Thyroid gland (tissue), 4 donors: ENCODE results near the gene PTEN. TPM values are rescaled to one million over a fixed set of nuclear protein-coding genes. Genes with fewer than 3 reads are reported as not detected.
"Not testable (repeated sequence)": the region's sequence is repeated elsewhere in the genome, so short reads cannot be mapped to it uniquely, and the experiment has no call there.

ENCODE experiments used
- DNase-seq, 2 donors: peaks; one replicate each; pipeline ENCODE4 v3.0.0-alpha.2; 2019
- H3K27ac ChIP-seq, 3 donors: fragments of 200-600 bp; sonication (generic); 1 replicate in 2 of 3; 2 replicates in 1 of 3; pipeline ENCODE4 v1.5.1; 2016 to 2019; ENCODE audit warnings: mild to moderate bottlenecking in 1 of 3, moderate library complexity in 1 of 3
- H3K27me3 ChIP-seq: fragments of 200-600 bp; sonication (generic); one replicate; pipeline ENCODE4 v1.5.1; 2019
- H3K36me3 ChIP-seq, 2 donors: fragments of 200-600 bp; sonication (generic); one replicate each; pipeline ENCODE4 v1.5.1; 2016 to 2019
- H3K4me1 ChIP-seq, 2 donors: fragments of 200-600 bp; sonication (generic); one replicate each; pipeline ENCODE4 v1.5.1; 2017 to 2019
- H3K4me3 ChIP-seq, 3 donors: fragments of 200-600 bp; sonication (generic); replicated peaks in 1 of 3; 1 replicate in 2 of 3; 2 replicates in 1 of 3; pipeline ENCODE4 v1.5.1; 2016; ENCODE audit warnings: mild to moderate bottlenecking in 1 of 3
- H3K9me3 ChIP-seq: fragments of 200-600 bp; sonication (generic); one replicate; pipeline ENCODE4 v1.5.1; 2017
- CTCF ChIP-seq, 6 experiments: fragments of 200-600 bp in 3 of 6; fragments of 450-650 bp in 3 of 6; sonication (generic) in 3 of 6; IDR thresholded peaks; one replicate each; pipeline ENCODE4 v1.5.1; 2016 to 2019; ENCODE audit warnings: antibody characterized with exemption in 6 of 6, mild to moderate bottlenecking in 2 of 6, inconsistent platforms in 1 of 6, moderate library complexity in 1 of 6
- POLR2A ChIP-seq, 2 donors: fragments of 450-650 bp; IDR thresholded peaks; one replicate each; pipeline ENCODE4 v1.6.1; 2017; ENCODE audit warnings: antibody characterized with exemption in 2 of 2, mild to moderate bottlenecking in 2 of 2, moderate library complexity in 1 of 2
- WGBS, 2 donors: methylation state at CpG; one replicate each; pipeline ENCODE4 v1.1.5; 2017; 5-methylcytosine and 5-hydroxymethylcytosine counted together
- intact Hi-C: fragments of 100-400 bp; cut with DNase I; formaldehyde crosslinking; loops from one replicate; pipeline ENCODE4 v1.15.1; 2023
- total RNA-seq, 4 donors: library from RNA; depleted of rRNA; stranded (reverse); fragments of >200 nt; gene quantifications; one replicate each; pipeline ENCODE4 v1.2.3, GENCODE V29; 2016

Gene PTEN
- total RNA-seq, 4 donors from 2014 or later: 112 to 183 (median 150) TPM

- Histone ChIP-seq H3K4me1 (peaks cover 0 to 13% of the 10 kb centered on the region in 2 donors), H3K9me3 (no peaks in the 10 kb centered on the region), H3K27me3 (no peaks in the 10 kb centered on the region), H3K27ac (peak overlapping the region; percentile 12 to 85 (median 80)), H3K4me3 (peak overlapping the region; percentile 19 to 65 (median 64)), H3K36me3 (no peaks in the 10 kb centered on the region)
- DNase-seq: peak in 1 of 2 donors; percentile 37
- no peak for TF ChIP-seq CTCF (IDR thresholded peaks at IDR 0.05)
- no peak for TF ChIP-seq POLR2A (IDR thresholded peaks at IDR 0.05)
- 17% methylated on average over 29 of the region's 29 CpGs for WGBS, 2 donors
- intact Hi-C loops: no loop called here
Measured at GRCh38 chr10:87818505-87819288, 44.7 kb upstream of the PTEN start.

GRCh38 chr10:87819289-87819585, 44.2 kb upstream of the PTEN start:
- no peaks in the 10 kb centered on the region for H3K36me3 ChIP-seq
- no peaks in the 10 kb centered on the region for H3K9me3 ChIP-seq
- peaks cover 0 to 13% of the 10 kb centered on the region in 2 donors for H3K4me1 ChIP-seq
- no peak for TF ChIP-seq POLR2A (IDR thresholded peaks at IDR 0.05)
- no peak for TF ChIP-seq CTCF (IDR thresholded peaks at IDR 0.05)
- DNase-seq: no peak
- H3K4me3 ChIP-seq: no peak overlapping the region
- 79 to 81% methylated on average over 6 of the region's 6 CpGs for WGBS, 2 donors
- H3K27me3 ChIP-seq: no peaks in the 10 kb centered on the region
- intact Hi-C loops: no loop called here
- H3K27ac ChIP-seq: no peak overlapping the region

- Histone ChIP-seq H3K9me3 (no peaks in the 10 kb centered on the region), H3K4me1 (no peaks in the 10 kb centered on the region), H3K36me3 (no peaks in the 10 kb centered on the region), H3K27ac (no peak overlapping the region), H3K4me3 (no peak overlapping the region), H3K27me3 (no peaks in the 10 kb centered on the region)
- no peak for TF ChIP-seq CTCF (IDR thresholded peaks at IDR 0.05)
- no peak for TF ChIP-seq POLR2A (IDR thresholded peaks at IDR 0.05)
- intact Hi-C loops: no loop called here
- no peak for DNase-seq
Measured at GRCh38 chr10:87826653-87827052, 36.8 kb upstream of the PTEN start.

GRCh38 chr10:87827681-87828080, 35.7 kb upstream of the PTEN start:
- intact Hi-C loops: no loop called here
- TF ChIP-seq POLR2A (IDR thresholded peaks at IDR 0.05) (no peak), CTCF (IDR thresholded peaks at IDR 0.05) (no peak)
- no peak for DNase-seq
- Histone ChIP-seq H3K27ac (no peak overlapping the region), H3K36me3 (no peaks in the 10 kb centered on the region), H3K27me3 (no peaks in the 10 kb centered on the region), H3K4me1 (no peaks in the 10 kb centered on the region), H3K4me3 (no peak overlapping the region), H3K9me3 (no peaks in the 10 kb centered on the region)
- WGBS, 2 donors: 87 to 93% methylated on average over 2 of the region's 2 CpGs

GRCh38 chr10:87829051-87829450, 34.4 kb upstream of the PTEN start:
- H3K4me3 ChIP-seq, intact Hi-C loops, H3K4me1 ChIP-seq, H3K27me3 ChIP-seq, H3K27ac ChIP-seq, DNase-seq, H3K9me3 ChIP-seq, H3K36me3 ChIP-seq: not testable (repeated sequence)
- WGBS, 2 donors: 92 to 98% methylated on average over 4 of the region's 4 CpGs
